Measurements from ENCODE around the gene SEC63.
"Not testable (repeated sequence)": the region's sequence is repeated elsewhere in the genome, so short reads cannot be mapped to it uniquely, and the experiment has no call there.

Gene SEC63

DNA sequence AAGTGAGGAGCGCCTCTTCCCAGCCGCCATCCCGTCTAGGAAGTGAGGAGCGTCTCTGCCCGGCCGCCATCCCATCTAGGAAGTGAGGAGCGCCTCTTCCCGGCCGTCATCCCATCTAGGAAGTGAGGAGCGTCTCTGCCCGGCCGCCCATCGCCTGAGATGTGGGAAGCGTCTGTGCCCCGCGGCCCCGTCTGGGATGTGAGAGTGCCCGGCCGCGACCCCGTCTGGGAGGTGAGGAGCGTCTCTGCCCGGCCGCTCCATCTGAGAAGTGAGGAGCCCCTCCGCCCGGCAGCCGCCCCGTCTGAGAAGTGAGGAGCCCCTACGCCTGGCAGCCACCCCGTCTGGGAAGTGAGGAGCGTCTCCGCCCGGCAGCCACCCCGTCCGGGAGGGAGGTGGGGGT is 23.8 kb downstream of the SEC63 start:
- H3K27me3 ChIP-seq (replicated peaks in 2 of 5; ENCODE audit: control insufficient read depth in 4 of 5, insufficient read depth in 5 of 5, low read length in 4 of 5); CTCF ChIA-PET; POLR2A ChIA-PET; DNase-seq; H3K4me1 ChIP-seq (ENCODE audit: control extremely low read depth in 1 of 4, control insufficient read depth in 4 of 4, insufficient read depth in 4 of 4, low read length in 3 of 4); H3K4me3 ChIP-seq (ENCODE audit: control insufficient read depth in 1 of 7, extremely low read depth in 1 of 7, insufficient read depth in 4 of 7, low read depth in 2 of 7, low read length in 6 of 7); H3K27ac ChIP-seq (ENCODE audit: insufficient read depth in 1 of 2, low read depth in 1 of 2, low read length in 2 of 2, poor library complexity in 1 of 2, severe bottlenecking in 2 of 2): not testable (repeated sequence)
- peaks cover 2 to 15% (median 6%) of the 10 kb centered on the region in 5 experiments for H3K9me3 ChIP-seq (ENCODE audit: control extremely low read depth in 1 of 5, control insufficient read depth in 4 of 5, insufficient read depth in 2 of 5, low read depth in 1 of 5, low read length in 4 of 5)
- H3K36me3 ChIP-seq (ENCODE audit: control insufficient read depth in 4 of 4, insufficient read depth in 4 of 4, low read length in 3 of 4): peaks cover 0 to 12% (median 3%) of the 10 kb centered on the region in 4 experiments
- 100% methylated on average over 1 of the region's 35 CpGs for WGBS (ENCODE audit: insufficient coverage)

GRCh38 chr6:107932580-107932979 is 25.4 kb downstream of the SEC63 start:
- H3K4me3 ChIP-seq (ENCODE audit: control insufficient read depth in 1 of 7, extremely low read depth in 1 of 7, insufficient read depth in 4 of 7, low read depth in 2 of 7, low read length in 6 of 7): no peak overlapping the region
- POLR2A ChIA-PET: no interaction called here
- peaks cover 2 to 15% (median 6%) of the 10 kb centered on the region in 5 experiments for H3K9me3 ChIP-seq (ENCODE audit: control extremely low read depth in 1 of 5, control insufficient read depth in 4 of 5, insufficient read depth in 2 of 5, low read depth in 1 of 5, low read length in 4 of 5)
- peaks cover 0 to 4% (median 0%) of the 10 kb centered on the region in 4 experiments for H3K4me1 ChIP-seq (ENCODE audit: control extremely low read depth in 1 of 4, control insufficient read depth in 4 of 4, insufficient read depth in 4 of 4, low read length in 3 of 4)
- peaks cover 0 to 24% (median 8%) of the 10 kb centered on the region in 4 experiments for H3K36me3 ChIP-seq (ENCODE audit: control insufficient read depth in 4 of 4, insufficient read depth in 4 of 4, low read length in 3 of 4)
- CTCF ChIA-PET: no interaction called here
- H3K27me3 ChIP-seq (replicated peaks in 2 of 5; ENCODE audit: control insufficient read depth in 4 of 5, insufficient read depth in 5 of 5, low read length in 4 of 5): no peaks in the 10 kb centered on the region
- H3K27ac ChIP-seq (ENCODE audit: insufficient read depth in 1 of 2, low read depth in 1 of 2, low read length in 2 of 2, poor library complexity in 1 of 2, severe bottlenecking in 2 of 2): no peak overlapping the region
- WGBS (ENCODE audit: insufficient coverage): no CpG with 5 or more reads among the region's 3 CpGs
- DNase-seq: no peak

GRCh38 chr6:107931894-107932293 is 26.1 kb downstream of the SEC63 start:
- WGBS (ENCODE audit: insufficient coverage): 100% methylated on average over 1 of the region's 3 CpGs
- DNase-seq: no peak
- H3K9me3 ChIP-seq (ENCODE audit: control extremely low read depth in 1 of 5, control insufficient read depth in 4 of 5, insufficient read depth in 2 of 5, low read depth in 1 of 5, low read length in 4 of 5): peaks cover 2 to 15% (median 6%) of the 10 kb centered on the region in 5 experiments
- peaks cover 0 to 24% (median 8%) of the 10 kb centered on the region in 4 experiments for H3K36me3 ChIP-seq (ENCODE audit: control insufficient read depth in 4 of 4, insufficient read depth in 4 of 4, low read length in 3 of 4)
- H3K4me1 ChIP-seq (ENCODE audit: control extremely low read depth in 1 of 4, control insufficient read depth in 4 of 4, insufficient read depth in 4 of 4, low read length in 3 of 4): peaks cover 0 to 4% (median 0%) of the 10 kb centered on the region in 4 experiments
- ChIA-PET POLR2A (no interaction called here), CTCF (interaction anchor here (0.8 kb wide), 1 partner anchor 64 kb away, joined by 3 read pairs; no protein-coding TSS in a partner anchor)
- H3K4me3 ChIP-seq (ENCODE audit: control insufficient read depth in 1 of 7, extremely low read depth in 1 of 7, insufficient read depth in 4 of 7, low read depth in 2 of 7, low read length in 6 of 7): no peak overlapping the region
- no peaks in the 10 kb centered on the region for H3K27me3 ChIP-seq (replicated peaks in 2 of 5; ENCODE audit: control insufficient read depth in 4 of 5, insufficient read depth in 5 of 5, low read length in 4 of 5)
- H3K27ac ChIP-seq (ENCODE audit: insufficient read depth in 1 of 2, low read depth in 1 of 2, low read length in 2 of 2, poor library complexity in 1 of 2, severe bottlenecking in 2 of 2): no peak overlapping the region

DNA sequence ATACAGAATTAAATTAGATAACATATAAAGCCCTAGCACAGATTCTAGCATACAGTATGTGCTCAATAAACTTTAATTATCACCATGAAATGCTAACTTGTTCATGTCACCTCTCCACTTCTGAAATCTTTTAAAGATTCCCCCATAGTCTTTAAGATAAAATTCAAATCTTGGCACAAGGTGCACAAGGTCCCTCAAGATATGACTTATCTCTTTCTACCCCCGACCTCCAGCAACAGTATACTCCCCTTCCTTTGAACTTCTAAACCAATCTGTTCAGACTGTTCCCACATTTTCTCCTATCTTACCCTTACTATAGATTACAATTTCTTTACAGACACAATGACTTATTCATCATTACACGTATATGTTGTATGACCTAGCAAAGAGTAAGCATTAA is 29.0 kb downstream of the SEC63 start:
- ChIA-PET POLR2A (no interaction called here), CTCF (no interaction called here)
- DNase-seq: no peak
- WGBS (ENCODE audit: insufficient coverage): 67% methylated on average over 1 of the region's 2 CpGs
- Histone ChIP-seq H3K36me3 (ENCODE audit: control insufficient read depth in 4 of 4, insufficient read depth in 4 of 4, low read length in 3 of 4) (peaks cover 0 to 27% (median 7%) of the 10 kb centered on the region in 4 experiments), H3K4me1 (ENCODE audit: control extremely low read depth in 1 of 4, control insufficient read depth in 4 of 4, insufficient read depth in 4 of 4, low read length in 3 of 4) (no peaks in the 10 kb centered on the region), H3K27me3 (replicated peaks in 2 of 5; ENCODE audit: control insufficient read depth in 4 of 5, insufficient read depth in 5 of 5, low read length in 4 of 5) (no peaks in the 10 kb centered on the region), H3K27ac (ENCODE audit: insufficient read depth in 1 of 2, low read depth in 1 of 2, low read length in 2 of 2, poor library complexity in 1 of 2, severe bottlenecking in 2 of 2) (no peak overlapping the region), H3K9me3 (ENCODE audit: control extremely low read depth in 1 of 5, control insufficient read depth in 4 of 5, insufficient read depth in 2 of 5, low read depth in 1 of 5, low read length in 4 of 5) (peaks cover 2 to 15% (median 6%) of the 10 kb centered on the region in 5 experiments), H3K4me3 (ENCODE audit: control insufficient read depth in 1 of 7, extremely low read depth in 1 of 7, insufficient read depth in 4 of 7, low read depth in 2 of 7, low read length in 6 of 7) (no peak overlapping the region)

DNA sequence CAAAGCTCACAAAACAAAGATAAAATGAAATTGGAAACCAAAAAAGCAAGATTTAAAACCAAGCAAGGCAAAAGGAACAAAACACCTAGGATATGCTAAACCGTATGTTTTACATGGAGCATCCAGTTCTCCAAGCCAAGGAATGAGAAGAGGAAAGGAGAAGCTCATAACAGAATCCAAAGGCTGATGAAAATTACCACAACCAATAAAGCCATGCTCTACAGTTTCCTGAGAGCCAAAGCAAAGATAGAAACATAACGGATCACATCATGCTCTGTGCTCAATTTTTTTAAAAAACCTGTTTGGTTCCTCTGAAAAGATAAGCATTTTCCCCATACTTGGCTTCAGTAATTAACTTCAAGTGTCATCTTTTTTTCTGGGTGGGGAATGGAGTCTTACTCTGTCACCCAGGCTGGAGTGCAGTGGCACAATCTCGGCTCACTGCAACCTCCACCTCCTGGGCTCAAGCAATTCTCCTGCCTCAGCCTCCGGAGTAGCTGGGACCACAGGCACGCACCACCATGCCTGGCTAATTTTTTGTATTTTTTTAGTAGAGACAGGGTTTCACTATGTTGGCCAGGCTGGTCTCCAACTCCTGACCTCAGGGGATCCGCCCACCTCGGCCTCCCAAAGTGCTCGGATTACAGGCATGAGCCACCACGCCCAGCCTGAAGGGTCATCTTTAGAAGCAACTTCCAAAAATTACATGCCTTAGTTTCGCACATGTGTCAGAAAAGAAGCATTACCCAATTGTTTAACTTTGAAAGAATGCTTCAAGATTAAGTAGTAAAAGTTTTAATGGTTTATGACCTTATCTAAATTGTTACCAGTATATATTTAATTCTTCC is 31.1 kb downstream of the SEC63 start:
- H3K4me1 ChIP-seq (ENCODE audit: control extremely low read depth in 1 of 4, control insufficient read depth in 4 of 4, insufficient read depth in 4 of 4, low read length in 3 of 4); H3K27ac ChIP-seq (ENCODE audit: insufficient read depth in 1 of 2, low read depth in 1 of 2, low read length in 2 of 2, poor library complexity in 1 of 2, severe bottlenecking in 2 of 2); H3K4me3 ChIP-seq (ENCODE audit: control insufficient read depth in 1 of 7, extremely low read depth in 1 of 7, insufficient read depth in 4 of 7, low read depth in 2 of 7, low read length in 6 of 7); H3K9me3 ChIP-seq (ENCODE audit: control extremely low read depth in 1 of 5, control insufficient read depth in 4 of 5, insufficient read depth in 2 of 5, low read depth in 1 of 5, low read length in 4 of 5); POLR2A ChIA-PET; DNase-seq; H3K27me3 ChIP-seq (replicated peaks in 2 of 5; ENCODE audit: control insufficient read depth in 4 of 5, insufficient read depth in 5 of 5, low read length in 4 of 5): not testable (repeated sequence)
- peaks cover 0 to 27% (median 13%) of the 10 kb centered on the region in 4 experiments for H3K36me3 ChIP-seq (ENCODE audit: control insufficient read depth in 4 of 4, insufficient read depth in 4 of 4, low read length in 3 of 4)
- CTCF ChIA-PET: interaction anchor here (1.1 to 1.7 kb wide), 2 partner anchors 8 to 22 kb away, joined by 3 to 4 read pairs; no protein-coding TSS in a partner anchor
- WGBS (ENCODE audit: insufficient coverage): 73% methylated on average over 7 of the region's 10 CpGs

GRCh38 chr6:107917451-107918375 is 40.3 kb downstream of the SEC63 start:
- Histone ChIP-seq H3K27me3 (replicated peaks in 2 of 5; ENCODE audit: control insufficient read depth in 4 of 5, insufficient read depth in 5 of 5, low read length in 4 of 5) (no peaks in the 10 kb centered on the region), H3K27ac (ENCODE audit: insufficient read depth in 1 of 2, low read depth in 1 of 2, low read length in 2 of 2, poor library complexity in 1 of 2, severe bottlenecking in 2 of 2) (no peak overlapping the region), H3K4me3 (ENCODE audit: control insufficient read depth in 1 of 7, extremely low read depth in 1 of 7, insufficient read depth in 4 of 7, low read depth in 2 of 7, low read length in 6 of 7) (no peak overlapping the region), H3K9me3 (ENCODE audit: control extremely low read depth in 1 of 5, control insufficient read depth in 4 of 5, insufficient read depth in 2 of 5, low read depth in 1 of 5, low read length in 4 of 5) (peaks cover 4 to 21% (median 20%) of the 10 kb centered on the region in 5 experiments), H3K4me1 (ENCODE audit: control extremely low read depth in 1 of 4, control insufficient read depth in 4 of 4, insufficient read depth in 4 of 4, low read length in 3 of 4) (no peaks in the 10 kb centered on the region), H3K36me3 (ENCODE audit: control insufficient read depth in 4 of 4, insufficient read depth in 4 of 4, low read length in 3 of 4) (peaks cover 29 to 59% (median 46%) of the 10 kb centered on the region in 4 experiments)
- ChIA-PET CTCF (interaction anchor here (0.9 to 1.6 kb wide), 3 partner anchors 10 to 29 kb away, joined by 3 read pairs; no protein-coding TSS in a partner anchor), POLR2A (no interaction called here)
- WGBS (ENCODE audit: insufficient coverage): 98% methylated on average over 5 of the region's 9 CpGs
- peak in 1 of 3 donors; percentile 27 for DNase-seq
